HG02970 (cell line): ENCODE measurements around the gene IARS1.

Experiments
- ATAC-seq: cut with Tn5 transposase; IDR thresholded peaks from one replicate; pipeline ENCODE4 v1.9.1; 2021; ENCODE audit warnings: mild to moderate bottlenecking, moderate library complexity, moderate number of reproducible peaks; ENCODE audit not compliant: unreplicated experiment, low FRiP score

Gene IARS1

DNA sequence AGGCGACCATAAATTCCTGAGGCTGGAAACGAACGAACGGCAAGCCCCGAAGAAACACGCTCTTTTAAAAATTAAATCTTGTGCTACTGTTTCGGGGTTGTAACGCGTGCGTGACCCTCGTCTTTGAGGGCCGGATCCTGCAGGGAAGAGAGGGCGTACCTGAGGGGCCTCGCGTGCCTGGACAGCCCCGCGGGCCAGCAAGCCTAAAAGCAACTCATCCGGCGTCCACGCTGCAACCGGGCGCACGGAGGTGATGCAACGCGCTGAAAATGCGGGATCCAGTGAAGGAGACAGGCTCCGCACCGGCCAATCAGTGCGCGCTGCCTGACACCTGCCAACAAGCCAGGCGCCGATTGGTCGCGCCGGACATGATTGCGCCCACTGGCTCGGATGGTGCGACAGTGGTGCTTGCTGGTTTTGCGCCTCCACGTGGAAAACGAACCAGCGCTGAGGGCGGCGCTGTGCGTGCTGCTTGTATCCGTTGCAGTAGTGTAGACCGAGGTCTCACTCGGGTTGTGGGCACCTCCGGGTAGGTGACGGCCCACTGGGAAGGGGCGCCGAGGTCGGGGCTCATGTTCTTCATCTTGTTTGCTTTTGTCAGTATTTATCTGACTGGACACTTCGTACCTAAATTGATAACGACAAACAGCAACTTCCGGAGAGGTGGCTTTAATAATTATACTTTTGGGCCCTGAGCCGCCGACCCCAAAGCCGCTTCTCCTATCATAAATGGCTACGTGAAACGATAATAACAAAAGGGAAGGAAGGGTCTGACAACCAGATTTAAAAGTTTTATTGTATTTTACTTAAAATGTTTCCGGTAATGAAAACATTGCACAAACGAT is at the start of gene IARS1:
Gene IARS1, minus strand, starts transcription at position 246 of the 845 bp plus-strand sequence. CDS start 4,278 bp downstream, outside the sequence.
- peak; percentile 92 for ATAC-seq

DNA sequence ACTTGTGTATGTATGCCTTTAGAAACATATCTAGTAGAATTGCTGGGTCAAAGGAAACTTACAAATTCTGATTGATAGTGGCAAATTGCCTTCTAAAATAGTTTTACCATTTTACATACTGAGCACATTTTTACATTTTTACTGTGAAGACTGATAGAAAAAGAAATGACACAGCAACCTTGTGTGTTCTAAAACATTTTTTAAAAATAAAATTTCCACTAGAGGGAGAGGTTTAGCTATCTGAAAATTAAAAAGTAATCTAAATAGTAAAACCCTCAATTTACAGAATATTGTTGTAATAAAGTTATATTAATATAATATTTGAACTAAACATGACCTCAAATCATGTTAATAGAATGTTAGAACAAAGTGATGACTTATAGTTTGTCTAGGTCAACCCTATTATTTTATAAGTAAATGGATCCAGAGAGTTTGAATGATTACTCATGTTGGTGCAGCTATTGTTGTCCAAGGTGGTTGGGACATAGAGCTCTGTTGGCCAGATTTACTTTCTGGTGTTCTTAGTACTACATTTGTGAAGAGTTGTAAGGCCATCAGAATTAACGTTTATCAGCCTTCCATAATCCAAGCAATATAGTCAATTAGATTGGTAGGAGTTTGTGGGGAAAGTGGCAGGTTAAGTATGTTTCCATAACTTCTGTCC is 49.5 kb upstream of the IARS1 start:
- no peak for ATAC-seq

DNA sequence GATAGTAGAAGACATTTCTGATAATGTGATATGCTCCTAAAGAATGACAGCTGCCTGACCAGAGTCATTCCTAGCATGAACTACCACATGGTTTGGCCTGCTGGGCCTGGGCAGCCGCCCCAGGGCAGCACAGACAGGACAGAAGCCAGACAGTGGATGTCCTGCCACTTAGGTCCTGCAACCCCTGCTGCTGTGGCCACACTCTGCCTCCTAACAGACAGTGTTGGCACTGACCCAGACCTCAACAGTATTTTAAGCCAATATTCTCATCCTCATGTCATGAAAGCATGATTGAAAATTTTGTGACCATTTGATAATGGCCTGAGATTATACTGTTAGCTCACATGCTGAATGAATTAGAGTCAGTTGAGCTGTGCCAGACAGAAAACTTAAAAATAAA is 48.1 kb upstream of the IARS1 start:
- ATAC-seq = no peak

DNA sequence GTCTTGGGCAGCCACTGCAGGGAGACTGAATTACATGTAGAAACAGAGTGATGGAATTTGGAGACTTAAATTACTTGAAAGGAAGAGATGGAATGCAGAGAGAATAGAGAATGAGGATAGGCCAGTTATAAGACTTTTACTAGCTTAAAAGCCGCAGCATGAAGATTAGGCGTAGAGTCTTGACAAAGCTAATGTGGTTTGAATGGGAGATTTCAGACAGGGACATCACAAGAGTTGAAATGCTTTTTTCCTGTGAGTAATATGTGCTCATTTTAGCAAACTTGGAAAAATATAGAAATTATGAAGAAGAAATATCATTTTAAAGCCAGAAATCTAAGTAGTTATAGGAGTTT is 39.8 kb upstream of the IARS1 start:
- no peak for ATAC-seq

DNA sequence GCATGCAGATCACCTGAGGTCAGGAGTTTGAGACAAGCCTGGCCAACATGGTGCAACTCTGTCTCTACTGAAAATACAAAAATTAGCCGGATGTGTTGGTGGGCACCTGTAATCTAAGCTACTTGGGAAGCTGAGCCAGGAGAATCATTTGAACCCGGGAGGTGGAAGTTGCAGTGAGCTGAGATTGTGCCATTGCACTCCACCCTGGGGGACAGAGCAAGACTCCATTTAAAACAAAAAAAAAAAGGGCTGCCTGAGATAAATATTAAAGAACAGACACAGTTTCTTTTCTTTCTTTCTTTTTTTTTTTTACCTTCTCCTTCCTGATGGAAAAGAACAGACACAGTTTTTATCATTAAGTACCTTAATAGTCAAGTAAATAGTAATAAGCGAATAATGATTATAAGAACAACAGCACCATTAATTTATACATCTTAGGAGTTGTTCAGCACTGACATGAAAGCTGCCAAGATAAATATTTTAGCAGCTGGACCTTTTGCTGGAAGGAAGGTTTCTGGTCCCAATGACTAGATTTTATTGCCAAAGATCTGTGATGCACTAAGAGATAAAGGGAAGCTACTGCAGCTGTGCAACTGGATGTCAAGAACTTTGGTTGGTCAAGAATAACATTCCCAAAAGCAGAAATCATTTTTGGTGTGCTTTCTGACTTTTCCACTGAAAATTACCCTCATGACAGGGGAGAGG is 39.2 kb upstream of the IARS1 start:
- ATAC-seq = no peak

DNA sequence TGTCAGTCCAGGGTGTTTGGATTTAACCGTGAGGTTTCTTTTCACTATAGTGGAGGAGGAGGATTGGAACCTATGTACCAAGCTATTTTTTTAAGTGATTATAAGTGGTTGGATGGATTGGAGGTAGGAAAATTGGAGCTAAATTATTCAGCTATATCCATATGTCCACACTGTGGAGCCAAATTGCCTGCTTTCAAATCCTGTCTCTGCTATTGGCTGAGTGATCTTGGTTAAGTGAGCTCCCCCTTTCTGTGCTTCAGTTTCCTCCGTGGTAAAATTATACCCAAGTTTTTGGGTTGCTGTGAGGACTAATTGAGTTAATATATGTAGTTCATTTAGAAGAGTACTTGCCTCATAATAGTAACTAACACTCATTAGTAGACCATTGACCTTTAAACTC is 34.7 kb upstream of the IARS1 start:
- ATAC-seq = no peak

DNA sequence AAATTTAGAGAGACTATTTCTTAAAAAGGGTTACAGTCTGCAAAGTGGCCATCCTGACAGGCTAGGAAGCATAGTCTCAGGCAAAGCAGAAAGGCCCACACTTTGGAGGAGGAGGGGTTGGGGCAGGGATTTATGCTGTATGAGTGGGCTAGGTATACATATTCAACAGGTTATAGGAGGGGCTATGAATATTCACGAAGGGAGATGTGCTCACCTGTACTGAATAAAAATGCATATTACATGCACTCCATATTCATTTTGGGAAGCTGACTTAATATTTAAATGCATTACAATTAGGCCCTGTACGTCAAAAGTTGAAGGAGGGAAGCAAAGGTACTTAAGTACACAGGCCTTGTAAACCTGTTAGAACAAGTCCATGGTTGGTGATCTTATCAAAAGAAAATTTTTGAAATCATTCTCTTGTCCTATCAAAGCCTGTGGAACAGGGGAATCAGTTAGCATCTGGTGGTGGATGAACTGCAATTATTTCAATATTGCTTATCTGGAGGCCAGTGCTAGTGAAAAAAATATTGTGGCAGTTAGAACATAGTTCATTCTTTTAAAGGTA is 33.9 kb upstream of the IARS1 start:
- no peak for ATAC-seq

DNA sequence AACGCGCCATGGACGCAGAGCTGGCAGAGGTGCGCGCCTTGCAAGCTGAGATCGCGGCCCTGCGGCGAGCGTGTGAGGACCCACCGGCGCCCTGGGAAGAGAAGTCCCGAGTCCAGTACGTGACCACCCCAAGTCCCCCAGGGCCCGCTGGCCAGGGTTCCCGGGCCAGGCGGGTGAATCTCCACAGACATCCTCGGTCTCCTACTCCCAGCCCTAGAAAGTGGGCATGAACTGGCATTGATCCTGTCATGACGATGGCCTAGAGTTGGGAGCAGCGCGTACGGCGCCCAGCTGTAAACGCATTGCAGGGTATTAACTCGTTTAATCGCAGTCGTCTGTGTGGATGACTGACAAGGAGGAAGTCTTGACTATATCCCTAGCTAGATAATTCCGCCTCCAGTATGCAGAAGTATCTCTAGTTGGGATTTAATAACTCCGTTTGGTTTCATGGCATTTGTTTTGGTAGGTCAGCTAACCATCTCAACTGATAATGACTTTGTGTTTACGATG is 32.5 kb upstream of the IARS1 start:
- ATAC-seq = no peak

DNA sequence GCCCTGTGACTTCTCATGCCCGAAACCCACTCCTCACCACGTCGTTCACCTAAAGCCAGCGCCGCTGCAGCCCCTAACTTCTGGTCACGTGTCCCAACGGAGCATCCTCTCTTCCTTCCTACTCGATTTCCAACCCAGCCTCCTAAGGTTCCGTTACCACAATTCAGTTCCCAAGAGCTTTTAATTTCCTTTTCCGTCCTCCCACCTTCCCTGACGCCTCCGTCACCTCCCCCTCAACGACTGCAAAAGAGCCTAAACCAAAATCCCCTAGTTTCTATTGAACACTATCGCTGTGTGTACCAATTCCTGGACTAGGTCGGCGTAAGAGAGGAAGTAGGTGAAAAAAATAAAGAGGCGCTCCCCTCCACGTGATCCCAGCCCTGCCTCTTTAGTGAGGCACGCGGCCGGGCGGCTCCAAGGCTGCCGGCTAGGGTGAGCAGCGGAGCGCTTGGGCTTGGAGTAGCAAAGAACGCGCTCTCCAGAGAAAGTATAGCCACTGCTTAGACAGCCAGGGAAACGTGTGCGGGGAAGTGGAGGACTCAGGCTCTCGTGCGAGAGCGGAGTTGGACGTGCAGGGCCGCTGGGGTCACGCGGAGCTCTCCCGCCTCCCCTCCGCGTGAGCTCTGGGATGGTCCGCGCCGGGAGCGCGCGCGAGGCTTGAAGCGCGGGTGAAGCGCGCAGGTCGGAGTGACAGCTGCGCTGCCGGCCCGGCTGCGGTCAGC is 31.9 kb upstream of the IARS1 start, which contains the start of the genes CENPP and NOL8:
Gene CENPP, plus strand, starts transcription at position 685 of the 722 bp plus-strand sequence.
Gene NOL8, minus strand, starts transcription at position 82 of the 722 bp plus-strand sequence. CDS start 1,189 bp downstream, outside the sequence.
- ATAC-seq = peak; percentile 88

DNA sequence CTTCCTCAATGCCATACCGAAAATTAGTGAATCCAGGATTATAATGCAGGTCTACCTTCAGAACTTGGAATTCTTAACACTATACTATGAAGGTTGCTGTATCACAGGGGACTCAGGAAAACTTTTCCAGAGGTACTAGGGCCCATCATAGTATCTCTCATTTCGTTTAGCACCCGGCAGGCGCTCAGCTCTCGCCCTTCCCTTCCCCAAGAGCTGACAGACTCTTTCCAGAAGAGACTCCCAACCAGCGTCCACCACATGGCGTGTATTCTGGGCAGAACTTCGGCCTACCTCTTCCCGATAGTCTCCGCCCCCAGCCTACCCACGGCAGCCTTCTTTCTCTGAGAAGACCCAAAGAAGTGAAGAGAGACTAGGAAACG is 31.4 kb upstream of the IARS1 start:
- ATAC-seq = no peak

DNA sequence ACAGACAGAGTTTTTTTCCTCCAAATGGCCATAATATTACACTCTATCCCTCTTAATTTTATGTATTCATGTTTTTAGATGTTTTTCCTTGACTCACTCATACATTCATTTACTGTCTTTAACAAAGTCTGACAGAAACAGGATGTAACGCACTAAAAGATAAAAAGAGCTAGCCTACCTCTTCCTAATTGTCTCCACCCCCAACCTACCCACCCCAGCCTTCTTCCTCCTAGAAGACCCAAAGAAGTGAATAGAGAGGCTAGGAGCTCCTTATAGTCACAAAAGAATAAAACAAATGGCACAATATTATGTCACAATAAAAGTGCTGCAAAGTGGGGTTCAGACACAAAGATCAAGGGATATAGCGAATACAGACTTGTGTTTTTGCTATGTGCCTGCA is 30.9 kb upstream of the IARS1 start:
- ATAC-seq = no peak

DNA sequence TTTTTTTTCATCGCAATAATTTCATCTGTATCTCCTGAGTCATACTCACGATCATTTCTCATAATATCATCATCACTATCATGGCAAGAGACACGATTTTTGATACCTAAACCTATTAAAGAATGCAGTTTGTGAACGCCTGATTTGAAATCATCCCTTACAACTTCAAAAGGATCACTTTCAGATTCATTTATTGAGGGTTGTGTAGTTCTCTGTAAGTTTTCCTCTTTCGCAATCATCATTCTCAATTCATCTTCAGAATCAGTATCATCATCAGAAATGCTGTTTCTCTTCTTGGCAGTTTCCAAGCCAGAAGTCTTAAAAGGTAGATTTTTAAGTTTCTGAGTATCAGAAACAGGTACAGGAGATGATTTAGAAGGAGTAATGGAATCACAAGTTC is 22.0 kb upstream of the IARS1 start:
- no peak for ATAC-seq

DNA sequence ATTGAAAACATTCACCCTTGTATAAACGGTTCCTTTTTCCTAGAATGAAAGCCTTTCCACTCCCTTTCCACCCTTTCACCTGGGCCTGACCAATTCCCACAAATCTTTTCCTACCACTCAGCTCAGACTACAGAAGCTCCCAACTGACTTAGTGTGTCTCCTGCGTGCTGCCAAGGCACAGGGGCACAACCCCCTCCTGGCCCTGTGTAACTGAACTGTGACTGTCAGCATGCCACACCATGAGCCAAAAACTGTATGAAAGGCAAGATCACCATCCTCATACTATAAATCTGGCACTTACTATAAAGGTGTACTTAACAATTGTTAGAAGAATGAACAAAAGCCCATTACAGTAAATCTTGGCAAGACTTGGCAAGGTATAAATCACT is 20.1 kb upstream of the IARS1 start:
- ATAC-seq = no peak

DNA sequence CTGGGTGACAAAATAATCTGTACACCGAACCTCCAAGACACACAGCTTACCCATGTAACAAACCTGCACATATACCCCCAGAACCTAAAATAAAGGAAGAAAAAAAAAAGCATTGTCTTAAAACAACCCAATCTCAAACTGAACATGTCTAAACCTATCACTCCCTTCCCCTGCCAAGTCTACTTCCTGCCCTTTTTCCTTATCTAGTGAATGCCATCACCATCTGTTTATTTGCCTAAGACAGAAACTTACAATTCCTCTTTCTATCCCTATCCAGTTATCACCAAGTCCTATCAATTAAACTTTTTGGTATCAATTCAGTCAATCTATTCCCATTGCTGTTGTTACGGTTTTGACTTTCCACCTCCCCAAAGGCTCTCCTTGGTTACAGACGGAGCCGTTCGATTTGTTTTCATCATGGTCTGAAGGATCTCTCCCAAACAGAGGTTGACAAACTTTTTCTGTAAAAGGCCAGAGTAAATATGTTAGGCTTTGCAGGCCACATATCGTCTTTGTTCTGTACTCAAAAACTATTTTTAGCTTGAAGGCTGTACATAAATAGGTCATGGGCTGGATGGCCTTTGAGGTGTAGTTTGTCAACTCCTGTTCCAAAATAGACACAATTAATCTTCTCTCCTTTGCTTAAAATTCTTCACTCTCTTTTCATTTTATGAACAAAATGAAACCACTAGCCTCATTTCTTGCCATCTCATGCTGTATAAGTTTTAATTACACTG is 19.6 kb upstream of the IARS1 start:
- no peak for ATAC-seq

DNA sequence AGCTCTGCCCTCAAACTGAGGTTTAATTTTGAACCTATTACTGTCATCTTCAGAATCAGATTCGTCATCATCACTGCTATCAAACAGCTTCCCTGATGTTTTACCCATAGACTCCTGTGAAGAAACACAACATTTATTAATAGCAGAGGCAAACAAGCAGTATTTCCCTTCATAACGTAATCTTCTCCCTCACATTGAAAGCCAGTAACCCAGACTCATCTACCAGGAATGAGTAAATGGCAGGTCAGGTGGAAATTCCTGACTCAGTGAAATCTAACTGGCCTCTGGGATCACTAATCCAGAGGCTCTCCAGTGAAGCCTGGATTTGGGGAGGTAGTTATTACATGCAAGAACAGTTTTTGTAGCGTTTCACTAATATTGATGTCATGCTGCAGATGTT is 17.1 kb upstream of the IARS1 start:
- ATAC-seq = no peak

DNA sequence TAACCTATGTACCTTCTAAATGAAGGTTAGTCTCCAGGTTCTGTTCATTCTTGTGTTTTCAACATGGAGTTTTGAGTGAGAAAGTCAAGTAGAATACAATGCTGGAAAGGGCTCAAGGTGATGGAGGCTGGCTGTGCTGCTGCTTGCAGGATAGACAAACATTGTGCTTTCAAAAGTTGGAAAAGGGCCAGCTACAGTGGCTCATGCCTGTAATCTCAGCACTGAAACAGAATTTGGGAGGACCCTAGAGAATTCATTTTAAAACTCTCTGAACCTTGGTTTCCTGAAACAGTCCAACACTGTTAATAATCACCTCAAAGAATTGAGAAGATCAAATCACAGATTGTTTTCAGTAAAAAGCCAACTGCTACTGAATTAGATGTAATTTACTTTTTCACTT is 15.4 kb upstream of the IARS1 start:
- no peak for ATAC-seq

DNA sequence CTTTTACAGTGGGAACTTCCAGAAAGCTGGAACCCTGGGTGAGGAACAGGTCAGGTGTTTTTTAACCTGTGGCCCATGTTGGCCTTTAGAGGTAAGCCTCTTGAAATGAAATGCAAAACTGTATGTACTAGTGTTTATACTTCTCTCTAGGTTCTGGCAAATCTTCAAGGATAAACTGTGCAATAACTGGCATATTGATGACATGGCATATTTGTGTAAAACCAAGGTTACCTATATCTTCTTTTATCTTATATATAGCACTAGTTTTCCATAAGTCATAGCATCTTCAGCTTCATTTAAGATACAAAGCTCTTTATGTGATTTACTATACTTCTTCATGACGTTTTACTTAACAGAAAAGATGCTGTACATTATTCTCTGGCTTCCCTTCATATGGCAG is 7.4 kb upstream of the IARS1 start:
- no peak for ATAC-seq

DNA sequence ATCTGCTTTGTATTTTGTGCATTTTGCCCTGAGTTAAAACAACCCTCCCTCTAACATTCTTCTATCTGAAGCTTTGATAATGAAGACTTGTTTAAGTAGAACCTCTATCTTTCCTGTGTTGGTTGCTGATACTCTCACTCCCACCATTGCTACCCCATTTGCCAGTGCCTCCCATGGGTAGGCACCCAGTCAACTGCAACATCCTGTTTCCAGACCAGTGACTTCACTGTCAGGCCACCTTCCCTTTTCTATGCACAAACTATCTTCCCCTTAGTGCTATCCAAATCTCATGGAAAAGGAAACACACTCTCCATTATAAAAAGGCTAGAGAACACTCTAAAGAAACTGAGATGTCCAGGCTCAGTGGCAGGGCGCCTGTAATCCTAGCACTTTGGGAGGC is 5.6 kb upstream of the IARS1 start:
- ATAC-seq = no peak

DNA sequence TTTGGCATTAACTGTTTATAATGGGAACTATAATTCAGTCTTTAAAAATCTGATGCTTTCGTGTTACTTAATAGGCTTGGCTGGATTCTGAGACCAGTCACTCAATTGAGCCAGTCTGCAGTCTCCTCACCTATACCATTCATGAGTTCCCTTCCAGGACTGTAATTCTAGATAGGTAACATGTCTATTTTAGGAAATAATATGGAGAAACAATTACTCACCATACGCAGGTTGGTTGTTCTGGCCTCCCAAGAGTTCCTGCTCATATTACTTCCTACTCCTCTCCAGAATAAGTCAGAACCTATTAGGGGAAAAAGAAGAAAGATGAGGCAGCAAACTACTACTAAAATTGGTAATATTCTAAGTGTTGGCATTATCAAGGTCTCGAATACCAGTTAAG is 4.5 kb upstream of the IARS1 start:
- ATAC-seq = no peak

DNA sequence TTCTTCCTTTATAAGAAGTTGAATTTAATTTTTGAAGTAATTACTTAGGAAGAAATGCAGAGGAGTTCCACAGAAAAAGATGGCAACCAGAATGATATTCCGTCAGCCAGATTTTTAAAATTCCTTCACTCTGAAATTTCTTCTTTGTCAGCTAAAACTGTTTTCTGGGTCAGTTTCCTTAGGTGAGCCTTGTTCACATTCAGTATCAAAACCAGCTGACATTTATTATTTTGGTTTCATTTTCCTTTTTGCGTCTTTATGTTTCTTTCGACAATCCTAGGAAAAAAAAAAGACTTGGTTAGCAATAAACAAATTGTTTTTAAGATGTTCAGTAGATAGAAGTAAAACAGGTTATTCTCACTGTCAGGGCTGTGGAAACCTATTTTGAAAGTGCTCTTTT is 4.1 kb upstream of the IARS1 start:
- ATAC-seq = no peak
